A549 (cell line): ENCODE results near the gene FAM3C. TPM values are rescaled to one million over a fixed set of nuclear protein-coding genes. Genes with fewer than 3 reads are reported as not detected.

Source experiments
- ATAC-seq, 2 experiments: fragments of 200-7000 bp in 1 of 2; fragments of >200 bp in 1 of 2; cut with Nextera tagmentation in 1 of 2; cut with Tn5 transposase in 1 of 2; 3 replicates each; pipeline versions ENCODE4 v1.8.0 to v1.9.1; 2018 to 2020; ENCODE audit warnings: mild to moderate bottlenecking in 1 of 2, moderate library complexity in 1 of 2
- CTCF ChIA-PET: fragments of 300-600 bp; sonication (Branson Sonifier 250); formaldehyde crosslinking; extraction: SDS; loops from one replicate; lab custom pipeline; 2021; ENCODE audit warnings: antibody characterized with exemption, inconsistent platforms; lab: Yijun Ruan, JAX
- POLR2A ChIA-PET: fragments of 350-600 bp; formaldehyde crosslinking; extraction: SDS; loops from one replicate; lab custom pipeline; 2021; ENCODE audit warnings: antibody characterized with exemption, inconsistent platforms; lab: Yijun Ruan, JAX
- DNase-seq, 2 experiments: peaks; one replicate each; pipeline versions ENCODE4 v3.0.0 to v3.0.0-alpha.2; 2011 to 2016; ENCODE audit warnings: low read depth in 1 of 2, low spot score in 1 of 2
- FAIRE-seq: peaks from 2 replicates; lab custom pipeline; 2011; peaks lifted over from hg19 to GRCh38; lab: Jason Lieb, UNC
- H3K27ac ChIP-seq, 2 experiments: fragments of >200 bp; sonication (Bioruptor Twin); formaldehyde crosslinking; 3 replicates each; pipeline ENCODE4 v1.5.1; 2016 to 2017
- H3K4me1 ChIP-seq: fragments of >200 bp; sonication (Bioruptor Twin); formaldehyde crosslinking; 3 replicates; pipeline ENCODE4 v1.6.1; 2016
- H3K4me2 ChIP-seq: fragments of >200 bp; sonication (Bioruptor Twin); formaldehyde crosslinking; 3 replicates; pipeline ENCODE4 v1.6.1; 2016
- H3K4me3 ChIP-seq: fragments of >200 bp; sonication (Bioruptor Twin); formaldehyde crosslinking; 3 replicates; pipeline ENCODE4 v1.5.1; 2016
- H3K9me3 ChIP-seq: fragments of >200 bp; sonication (Bioruptor Twin); formaldehyde crosslinking; 3 replicates; pipeline ENCODE4 v1.6.1; 2016
- CBX2 ChIP-seq: fragments of 200-600 bp; sonication (generic); IDR thresholded peaks from 2 replicates; pipeline ENCODE4 v1.6.1; 2016; ENCODE audit warnings: low read depth, mild to moderate bottlenecking, borderline replicate concordance
- CHD2 ChIP-seq: fragments of 150-350 bp; IDR thresholded peaks from 2 replicates; pipeline ENCODE4 v1.6.1; 2014; ENCODE audit warnings: low read length; ENCODE audit not compliant: partially characterized antibody
- EHF ChIP-seq: fragments of 250-450 bp; sonication (Bioruptor Pico); IDR thresholded peaks from 2 replicates; pipeline ENCODE4 v1.5.0; 2020; ENCODE audit warnings: mild to moderate bottlenecking
- EHMT2 ChIP-seq: fragments of 200-600 bp; sonication (generic); IDR thresholded peaks from 2 replicates; pipeline ENCODE4 v1.6.1; 2016; ENCODE audit warnings: antibody characterized with exemption, low read depth, mild to moderate bottlenecking, moderate library complexity
- ESRRA ChIP-seq: fragments of 150-350 bp; IDR thresholded peaks from 2 replicates; pipeline ENCODE4 v1.6.1; 2014; ENCODE audit warnings: mild to moderate bottlenecking, low read length, borderline replicate concordance
- FOSB ChIP-seq: fragments of 250-450 bp; sonication (Bioruptor Pico); IDR thresholded peaks from 2 replicates; pipeline ENCODE4 v1.5.0; 2020; ENCODE audit warnings: mild to moderate bottlenecking, moderate library complexity
- FOSL2 ChIP-seq, 2 experiments: fragments of 450-650 bp in 1 of 2; fragments of >200 bp in 1 of 2; sonication (Bioruptor Twin) in 1 of 2; formaldehyde crosslinking; IDR thresholded peaks; 2 replicates each; pipeline versions ENCODE4 v1.5.0 to v1.6.1; 2016 to 2020; ENCODE audit warnings: mild to moderate bottlenecking in 1 of 2, moderate library complexity in 1 of 2
- HDAC2 ChIP-seq: fragments of 200-600 bp; sonication (generic); IDR thresholded peaks from 2 replicates; pipeline ENCODE4 v1.6.1; 2016
- HES2 ChIP-seq: fragments of >200 bp; sonication (Bioruptor Twin); formaldehyde crosslinking; IDR thresholded peaks from 2 replicates; pipeline ENCODE4 v1.6.1; 2016
- HEYL ChIP-seq: fragments of 250-450 bp; sonication (Bioruptor Pico); IDR thresholded peaks from 2 replicates; pipeline ENCODE4 v1.8.0; 2021; ENCODE audit warnings: mild to moderate bottlenecking, moderate library complexity
- HOXA7 ChIP-seq: fragments of 250-450 bp; sonication (Bioruptor Pico); IDR thresholded peaks from 2 replicates; pipeline ENCODE4 v1.5.0; 2020; ENCODE audit warnings: mild to moderate bottlenecking, moderate library complexity
- HOXB5 ChIP-seq: fragments of 250-450 bp; sonication (Bioruptor Pico); IDR thresholded peaks from 2 replicates; pipeline ENCODE4 v1.5.0; 2020; ENCODE audit warnings: mild to moderate bottlenecking, moderate library complexity
- JUN ChIP-seq, 2 experiments: fragments of >200 bp; sonication (Bioruptor Twin); formaldehyde crosslinking; IDR thresholded peaks; 2 replicates in 1 of 2; 3 replicates in 1 of 2; pipeline ENCODE4 v1.6.1; 2016 to 2017
- KDM5A ChIP-seq: fragments of 200-600 bp; sonication (generic); IDR thresholded peaks from 2 replicates; pipeline ENCODE4 v1.6.1; 2016; ENCODE audit warnings: antibody characterized with exemption, mild to moderate bottlenecking
- MAX ChIP-seq: IDR thresholded peaks from 2 replicates; pipeline ENCODE4 v1.6.1; 2012
- NFE2L2 ChIP-seq: fragments of 150-350 bp; conservative IDR thresholded peaks from 2 replicates; pipeline ENCODE4 v1.6.1; 2014; ENCODE audit warnings: low read length
- NPAS2 ChIP-seq: fragments of 250-450 bp; sonication (Bioruptor Pico); IDR thresholded peaks from 2 replicates; pipeline ENCODE4 v1.8.0; 2022; ENCODE audit warnings: mild to moderate bottlenecking, moderate library complexity, borderline replicate concordance
- NR3C1 ChIP-seq: fragments of >200 bp; sonication (Bioruptor Twin); formaldehyde crosslinking; IDR thresholded peaks from 3 replicates; pipeline ENCODE4 v1.6.1; 2017
- PHF8 ChIP-seq: fragments of 200-600 bp; sonication (generic); IDR thresholded peaks from 2 replicates; pipeline ENCODE4 v1.6.1; 2016; ENCODE audit warnings: low read depth, mild to moderate bottlenecking, antibody characterized with exemption, moderate library complexity, borderline replicate concordance
- POLR2AphosphoS2 ChIP-seq: conservative IDR thresholded peaks from 2 replicates; pipeline ENCODE4 v1.6.1; 2012; ENCODE audit warnings: low read length, improper control_type of control experiment, inconsistent platforms
- RAD21 ChIP-seq, 2 experiments: fragments of >200 bp in 1 of 2; sonication (Bioruptor Twin) in 1 of 2; formaldehyde crosslinking in 1 of 2; IDR thresholded peaks in 1 of 2; conservative IDR thresholded peaks in 1 of 2; 2 replicates in 1 of 2; 3 replicates in 1 of 2; pipeline ENCODE4 v1.6.1; 2012 to 2018; ENCODE audit warnings: inconsistent platforms in 1 of 2
- RNF2 ChIP-seq: fragments of 200-600 bp; sonication (generic); IDR thresholded peaks from 2 replicates; pipeline ENCODE4 v1.6.1; 2016; ENCODE audit warnings: low read depth, mild to moderate bottlenecking, antibody characterized with exemption, moderate library complexity, borderline replicate concordance
- SREBF2 ChIP-seq: fragments of 450-650 bp; IDR thresholded peaks from 2 replicates; pipeline ENCODE4 v1.6.1; 2014; ENCODE audit warnings: mild to moderate bottlenecking, moderate library complexity
- ZFP36 ChIP-seq: fragments of 450-650 bp; IDR thresholded peaks from 2 replicates; pipeline ENCODE4 v1.6.1; 2014; ENCODE audit warnings: borderline replicate concordance; ENCODE audit not compliant: partially characterized antibody
- WGBS: methylation state at CpG from one replicate; pipeline ENCODE4 v1.1.6; 2017; ENCODE audit errors: missing lambda C conversion rate; 5-methylcytosine and 5-hydroxymethylcytosine counted together
- polyA plus RNA-seq, 4 experiments: library from polyadenylated mRNA; depleted of rRNA in 3 of 4; stranded (reverse); fragments of >200 nt; fragmentation: RNase III in 1 of 4; extraction: RNeasy Plus Mini Kit Qiagen cat#74134 plus additional on column Dnase treatment in 1 of 4; gene quantifications; 2 replicates in 3 of 4; 3 replicates in 1 of 4; pipeline ENCODE4 v1.2.3, GENCODE V29; 2011 to 2017
- TF ChIP-seq, protein P1 (sequence below): fragments of >200 bp; sonication (Bioruptor Twin); formaldehyde crosslinking; IDR thresholded peaks from 3 replicates; pipeline ENCODE4 v1.5.1; 2016
- TF ChIP-seq, protein P2 (sequence below): fragments of 250-450 bp; sonication (Bioruptor Pico); IDR thresholded peaks from 2 replicates; pipeline ENCODE4 v1.5.0; 2020; ENCODE audit warnings: low read depth, mild to moderate bottlenecking, moderate library complexity

The FAM3C gene
- polyA plus RNA-seq, 2 of the 4 experiments (the other 2 are of a cell fraction): 29.4 to 46.4 TPM

- no peak for DNase-seq
- no peak for ATAC-seq
- Histone ChIP-seq H3K4me1 (peaks cover 12% of the 10 kb centered on the region; the same call in 2 of the 3 replicates), H3K9me3 (no peaks in the 10 kb centered on the region), H3K27ac (no peak overlapping the region), H3K4me2 (no peak overlapping the region), H3K4me3 (no peak overlapping the region)
- WGBS: 77% methylated on average over 4 of the region's 4 CpGs
- TF ChIP-seq NPAS2 (CRISPR knock-in tag) (no peak), MAX (no peak)
- POLR2A ChIA-PET: no interaction called here
- no peak for FAIRE-seq
- CTCF ChIA-PET: no interaction called here
Measured at GRCh38 chr7:121334376-121334775, 61.7 kb downstream of the FAM3C start.

- no peak for DNase-seq
- TF ChIP-seq EHF (CRISPR knock-in tag) (no peak), CHD2 (no peak), RNF2 (no peak), CBX2 (no peak), KDM5A (no peak), RAD21 (conservative IDR thresholded peaks at IDR 0.05 in 1 of 2, IDR thresholded peaks at IDR 0.05 in 1 of 2) (no peak), HOXB5 (CRISPR knock-in tag) (no peak), HDAC2 (no peak), FOSB (CRISPR knock-in tag) (no peak), NFE2L2 (no peak), FOSL2 (IDR thresholded peaks at IDR 0.05) (no peak), FOSL2 (CRISPR knock-in tag; IDR thresholded peaks at IDR 0.05) (no peak), HOXA7 (CRISPR knock-in tag) (no peak), JUN (IDR thresholded peaks at IDR 0.05) (no peak), PHF8 (no peak), ZFP36 (no peak), POLR2AphosphoS2 (no peak)
- TF ChIP-seq, protein P1, sequence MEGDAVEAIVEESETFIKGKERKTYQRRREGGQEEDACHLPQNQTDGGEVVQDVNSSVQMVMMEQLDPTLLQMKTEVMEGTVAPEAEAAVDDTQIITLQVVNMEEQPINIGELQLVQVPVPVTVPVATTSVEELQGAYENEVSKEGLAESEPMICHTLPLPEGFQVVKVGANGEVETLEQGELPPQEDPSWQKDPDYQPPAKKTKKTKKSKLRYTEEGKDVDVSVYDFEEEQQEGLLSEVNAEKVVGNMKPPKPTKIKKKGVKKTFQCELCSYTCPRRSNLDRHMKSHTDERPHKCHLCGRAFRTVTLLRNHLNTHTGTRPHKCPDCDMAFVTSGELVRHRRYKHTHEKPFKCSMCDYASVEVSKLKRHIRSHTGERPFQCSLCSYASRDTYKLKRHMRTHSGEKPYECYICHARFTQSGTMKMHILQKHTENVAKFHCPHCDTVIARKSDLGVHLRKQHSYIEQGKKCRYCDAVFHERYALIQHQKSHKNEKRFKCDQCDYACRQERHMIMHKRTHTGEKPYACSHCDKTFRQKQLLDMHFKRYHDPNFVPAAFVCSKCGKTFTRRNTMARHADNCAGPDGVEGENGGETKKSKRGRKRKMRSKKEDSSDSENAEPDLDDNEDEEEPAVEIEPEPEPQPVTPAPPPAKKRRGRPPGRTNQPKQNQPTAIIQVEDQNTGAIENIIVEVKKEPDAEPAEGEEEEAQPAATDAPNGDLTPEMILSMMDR: no peak
- TF ChIP-seq, protein P2, sequence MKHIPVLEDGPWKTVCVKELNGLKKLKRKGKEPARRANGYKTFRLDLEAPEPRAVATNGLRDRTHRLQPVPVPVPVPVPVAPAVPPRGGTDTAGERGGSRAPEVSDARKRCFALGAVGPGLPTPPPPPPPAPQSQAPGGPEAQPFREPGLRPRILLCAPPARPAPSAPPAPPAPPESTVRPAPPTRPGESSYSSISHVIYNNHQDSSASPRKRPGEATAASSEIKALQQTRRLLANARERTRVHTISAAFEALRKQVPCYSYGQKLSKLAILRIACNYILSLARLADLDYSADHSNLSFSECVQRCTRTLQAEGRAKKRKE (CRISPR knock-in tag): no peak
- no peak overlapping the region for H3K4me3 ChIP-seq
- no peak for FAIRE-seq
- no peak overlapping the region for H3K4me2 ChIP-seq
- ChIA-PET POLR2A (no interaction called here), CTCF (interaction anchor here (0.7 kb wide), 1 partner anchor 526 kb away, joined by 3 read pairs; no protein-coding TSS in a partner anchor)
- peaks cover 18% of the 10 kb centered on the region; the same call in 2 of the 3 replicates for H3K4me1 ChIP-seq
- H3K9me3 ChIP-seq: no peaks in the 10 kb centered on the region
- 42% methylated on average over 5 of the region's 5 CpGs for WGBS
- no peak overlapping the region for H3K27ac ChIP-seq
- no peak for ATAC-seq
Measured at GRCh38 chr7:121331574-121331973, 64.5 kb downstream of the FAM3C start.

GRCh38 chr7:121331048-121331447, 65.1 kb downstream of the FAM3C start:
- DNase-seq (no peak), ATAC-seq (no peak), FAIRE-seq (no peak)
- Histone ChIP-seq H3K4me2 (no peak overlapping the region), H3K4me1 (peaks cover 18% of the 10 kb centered on the region; the same call in 2 of the 3 replicates), H3K9me3 (no peaks in the 10 kb centered on the region), H3K4me3 (no peak overlapping the region), H3K27ac (no peak overlapping the region)
- CTCF ChIA-PET: interaction anchor here (0.6 to 1.9 kb wide), 4 partner anchors 15 to 526 kb away, joined by 3 to 6 read pairs (median 3); no protein-coding TSS in a partner anchor
- WGBS: 50% methylated on average over 4 of the region's 4 CpGs
- POLR2A ChIA-PET: no interaction called here
- TF ChIP-seq FOSB (CRISPR knock-in tag) (no peak), CBX2 (no peak), SREBF2 (no peak), NPAS2 (CRISPR knock-in tag) (no peak), HES2 (no peak), HEYL (no peak), ZFP36 (no peak), KDM5A (no peak), EHMT2 (no peak), ESRRA (no peak), NR3C1 (no peak), FOSL2 (IDR thresholded peaks at IDR 0.05) (no peak), FOSL2 (CRISPR knock-in tag; IDR thresholded peaks at IDR 0.05) (no peak)
- TF ChIP-seq, protein P2 (CRISPR knock-in tag): no peak
